Stomach (tissue), 4 donors: ENCODE results near the gene GPRC5B.

Experiments used
- EP300 ChIP-seq: sonication (generic); formaldehyde crosslinking; IDR thresholded peaks from one replicate; pipeline ENCODE4 v1.6.1; 2017; ENCODE audit warnings: antibody characterized with exemption
- POLR2A ChIP-seq, 4 donors: fragments of 450-650 bp; IDR thresholded peaks; one replicate each; pipeline ENCODE4 v1.6.1; 2016; ENCODE audit warnings: antibody characterized with exemption in 4 of 4, control low read depth in 2 of 4, mild to moderate bottlenecking in 1 of 4, moderate library complexity in 1 of 4
- POLR2AphosphoS5 ChIP-seq, 3 donors: sonication (generic); formaldehyde crosslinking; IDR thresholded peaks; one replicate each; pipeline ENCODE4 v1.6.1; 2016; ENCODE audit warnings: antibody characterized with exemption in 3 of 3
- TF ChIP-seq, protein P1 (sequence below), 7 experiments: fragments of 450-650 bp in 4 of 7; fragments of 200-600 bp in 3 of 7; sonication (generic) in 3 of 7; IDR thresholded peaks; one replicate each; pipeline ENCODE4 v1.5.1; 2016 to 2019; ENCODE audit warnings: antibody characterized with exemption in 7 of 7, control low read depth in 2 of 7, mild to moderate bottlenecking in 1 of 7

DNA sequence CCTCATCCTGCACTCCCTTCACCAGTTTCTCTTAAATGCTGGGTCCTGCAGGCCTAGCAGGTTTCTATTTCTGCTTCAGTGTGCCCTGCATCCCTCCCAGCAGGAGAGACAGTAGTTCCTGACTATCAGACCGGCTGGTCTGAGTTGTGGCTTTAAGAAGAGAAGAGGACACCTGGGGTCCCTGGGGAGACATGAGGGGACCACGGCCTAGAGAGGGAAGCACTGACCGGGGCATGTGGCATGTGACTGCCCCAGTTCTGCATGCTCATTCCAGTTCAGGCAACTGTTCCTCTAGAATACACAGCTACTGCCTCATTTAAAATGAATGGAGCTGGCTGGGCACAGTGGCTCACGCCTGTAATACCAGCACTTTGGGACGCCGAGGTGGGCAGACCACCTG, 61.3 kb downstream of the GPRC5B start:
- TF ChIP-seq, protein P1, sequence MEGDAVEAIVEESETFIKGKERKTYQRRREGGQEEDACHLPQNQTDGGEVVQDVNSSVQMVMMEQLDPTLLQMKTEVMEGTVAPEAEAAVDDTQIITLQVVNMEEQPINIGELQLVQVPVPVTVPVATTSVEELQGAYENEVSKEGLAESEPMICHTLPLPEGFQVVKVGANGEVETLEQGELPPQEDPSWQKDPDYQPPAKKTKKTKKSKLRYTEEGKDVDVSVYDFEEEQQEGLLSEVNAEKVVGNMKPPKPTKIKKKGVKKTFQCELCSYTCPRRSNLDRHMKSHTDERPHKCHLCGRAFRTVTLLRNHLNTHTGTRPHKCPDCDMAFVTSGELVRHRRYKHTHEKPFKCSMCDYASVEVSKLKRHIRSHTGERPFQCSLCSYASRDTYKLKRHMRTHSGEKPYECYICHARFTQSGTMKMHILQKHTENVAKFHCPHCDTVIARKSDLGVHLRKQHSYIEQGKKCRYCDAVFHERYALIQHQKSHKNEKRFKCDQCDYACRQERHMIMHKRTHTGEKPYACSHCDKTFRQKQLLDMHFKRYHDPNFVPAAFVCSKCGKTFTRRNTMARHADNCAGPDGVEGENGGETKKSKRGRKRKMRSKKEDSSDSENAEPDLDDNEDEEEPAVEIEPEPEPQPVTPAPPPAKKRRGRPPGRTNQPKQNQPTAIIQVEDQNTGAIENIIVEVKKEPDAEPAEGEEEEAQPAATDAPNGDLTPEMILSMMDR (IDR thresholded peaks at IDR 0.05): no peak
- TF ChIP-seq POLR2A (IDR thresholded peaks at IDR 0.05): no peak
- no peak for TF ChIP-seq POLR2AphosphoS5 (IDR thresholded peaks at IDR 0.05)
- TF ChIP-seq EP300: no peak
